Ishikawa (cell line): ENCODE measurements around the gene PSD4.

Source experiments
- CEBPB ChIP-seq: IDR thresholded peaks from 2 replicates; pipeline ENCODE4 v1.6.1; 2012
- EGR1 ChIP-seq: IDR thresholded peaks from 2 replicates; pipeline ENCODE4 v1.6.1; 2012
- EP300 ChIP-seq: IDR thresholded peaks from 2 replicates; pipeline ENCODE4 v1.6.1; 2012; ENCODE audit warnings: borderline replicate concordance
- FOXM1 ChIP-seq: IDR thresholded peaks from 2 replicates; pipeline ENCODE4 v1.6.1; 2012; ENCODE audit warnings: low read depth, borderline replicate concordance
- RAD21 ChIP-seq: IDR thresholded peaks from 2 replicates; pipeline ENCODE4 v1.6.1; 2012; ENCODE audit warnings: low read depth
- REST ChIP-seq: IDR thresholded peaks from 2 replicates; pipeline ENCODE4 v1.6.1; 2012; ENCODE audit warnings: low read depth, mild to moderate bottlenecking
- USF1 ChIP-seq: IDR thresholded peaks from 2 replicates; pipeline ENCODE4 v1.6.1; 2012
- YY1 ChIP-seq: IDR thresholded peaks from 2 replicates; pipeline ENCODE4 v1.6.1; 2012; ENCODE audit warnings: low read depth

DNA sequence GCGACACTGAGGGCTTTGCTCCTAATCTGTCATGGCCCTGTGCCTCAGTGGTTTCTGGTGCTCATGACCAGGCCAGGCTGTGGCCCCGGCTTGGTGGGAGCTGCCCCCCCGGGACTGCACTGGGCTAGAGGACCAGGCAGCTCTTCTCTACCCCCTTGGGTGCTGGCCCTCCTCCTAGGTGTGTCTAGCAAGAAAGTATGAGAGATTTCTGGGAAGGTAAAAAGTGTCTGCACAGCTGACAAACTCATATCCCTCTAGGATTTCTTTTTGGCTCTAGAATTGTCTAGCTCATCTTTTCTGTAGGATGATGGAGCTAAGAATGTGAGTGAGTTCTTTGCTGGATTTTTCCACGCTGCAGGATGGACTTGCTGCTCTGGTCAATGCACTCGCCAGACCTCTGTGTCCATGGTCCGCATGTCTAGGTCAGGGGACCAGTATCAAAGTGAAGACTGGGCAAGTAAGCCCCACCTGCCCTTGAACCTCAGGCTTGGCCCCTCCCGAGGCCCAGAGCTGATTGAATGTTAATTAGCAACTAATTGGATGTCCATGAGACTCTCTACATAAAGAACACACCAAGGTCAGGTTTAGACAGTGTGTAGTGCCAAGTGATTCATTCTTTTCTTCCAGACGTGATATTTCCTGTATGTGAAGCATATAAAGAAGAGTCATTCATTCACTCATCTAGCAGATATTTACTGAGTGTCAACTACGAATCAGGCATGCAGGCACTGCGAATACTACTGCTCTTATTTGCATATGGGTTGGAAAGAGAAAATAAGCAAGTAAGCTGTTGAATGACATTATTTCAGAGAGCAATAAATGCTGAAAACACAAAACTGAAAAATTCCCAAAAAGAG, 15.6 kb upstream of the PSD4 start:
- TF ChIP-seq USF1 (no peak), EGR1 (no peak), YY1 (no peak), REST (no peak), FOXM1 (no peak), EP300 (no peak), RAD21 (no peak), CEBPB (no peak)
